HG02840 (cell line): Measurements from ENCODE around the gene TPGS1.
"Not testable (repeated sequence)": the region's sequence is repeated elsewhere in the genome, so short reads cannot be mapped to it uniquely, and the experiment has no call there.

ENCODE experiments used
- ATAC-seq: cut with Tn5 transposase; IDR thresholded peaks from one replicate; pipeline ENCODE4 v1.9.1; 2021; ENCODE audit warnings: mild to moderate bottlenecking, moderate library complexity, moderate number of reproducible peaks; ENCODE audit not compliant: unreplicated experiment, low FRiP score

TPGS1 gene

DNA sequence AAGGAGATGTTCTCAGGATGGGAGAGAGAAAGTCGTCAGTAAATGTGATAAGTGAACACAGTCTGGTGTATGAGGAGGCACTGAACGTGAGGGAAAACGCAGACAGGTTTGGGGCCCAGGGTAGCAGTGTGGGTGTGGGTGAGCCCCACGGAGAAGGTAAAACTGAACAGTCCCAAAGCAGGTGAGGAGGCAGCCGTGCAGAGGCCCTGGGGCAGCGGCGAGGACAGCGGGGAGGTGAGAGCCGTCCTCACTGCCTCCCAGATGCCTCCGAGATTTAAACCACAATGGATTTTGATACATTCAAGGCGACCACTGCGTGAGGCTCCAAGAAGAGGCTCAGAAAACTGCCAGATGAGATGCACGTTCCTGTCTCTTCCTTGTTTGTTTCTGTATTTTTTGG is 31.9 kb upstream of the TPGS1 start:
- ATAC-seq: no peak

DNA sequence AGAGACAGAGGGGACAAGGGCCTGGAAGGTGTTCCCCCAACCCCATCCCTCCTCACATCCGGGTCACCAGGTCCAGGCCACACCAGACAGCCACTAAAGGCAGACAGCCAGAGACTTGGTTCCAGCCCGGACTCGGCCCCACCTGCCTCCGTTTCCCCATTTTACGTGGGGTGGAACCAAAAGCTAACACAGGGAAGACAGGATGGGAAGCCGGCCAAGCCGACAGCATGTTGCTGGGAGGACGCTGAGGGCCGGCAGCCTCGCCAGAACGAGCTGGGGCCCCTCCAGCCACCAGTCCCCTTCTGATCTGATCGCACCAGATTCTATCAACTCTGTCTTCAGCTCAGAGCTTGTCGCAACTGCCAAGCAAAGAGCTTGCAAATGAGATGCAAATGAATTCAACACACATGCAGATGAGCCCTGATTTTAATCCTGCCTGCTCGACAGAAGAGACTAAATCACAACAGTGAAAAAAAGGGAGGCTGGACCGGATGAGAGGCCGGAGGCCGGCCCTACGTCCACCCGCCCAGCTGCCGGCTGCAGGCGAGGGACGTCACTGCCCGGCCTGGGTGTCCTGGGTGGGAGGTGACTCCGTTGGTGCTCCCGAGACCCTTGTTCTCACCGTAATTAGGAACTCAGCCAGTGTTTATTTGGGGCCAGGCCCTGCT is 28.9 kb upstream of the TPGS1 start:
- ATAC-seq: no peak

DNA sequence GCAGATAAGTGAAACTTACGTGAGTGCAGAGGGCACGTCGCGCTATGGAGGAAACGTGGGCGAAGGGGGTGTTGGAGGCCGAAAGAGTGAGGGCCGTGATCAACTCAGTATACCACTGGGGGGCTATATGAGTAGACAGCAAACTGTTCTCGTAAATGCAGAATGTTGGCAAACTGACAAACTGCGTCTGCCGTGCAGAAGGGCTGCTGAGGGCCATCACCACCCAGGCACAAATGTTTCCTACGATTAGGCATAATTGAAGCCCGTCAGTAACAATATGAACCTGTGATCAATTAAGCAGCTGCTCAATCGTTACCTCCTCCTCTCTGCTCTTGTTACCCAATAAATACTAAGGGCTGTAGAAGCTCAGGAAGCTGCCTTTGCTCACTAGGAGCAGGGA is 28.3 kb upstream of the TPGS1 start:
- ATAC-seq: no peak

DNA sequence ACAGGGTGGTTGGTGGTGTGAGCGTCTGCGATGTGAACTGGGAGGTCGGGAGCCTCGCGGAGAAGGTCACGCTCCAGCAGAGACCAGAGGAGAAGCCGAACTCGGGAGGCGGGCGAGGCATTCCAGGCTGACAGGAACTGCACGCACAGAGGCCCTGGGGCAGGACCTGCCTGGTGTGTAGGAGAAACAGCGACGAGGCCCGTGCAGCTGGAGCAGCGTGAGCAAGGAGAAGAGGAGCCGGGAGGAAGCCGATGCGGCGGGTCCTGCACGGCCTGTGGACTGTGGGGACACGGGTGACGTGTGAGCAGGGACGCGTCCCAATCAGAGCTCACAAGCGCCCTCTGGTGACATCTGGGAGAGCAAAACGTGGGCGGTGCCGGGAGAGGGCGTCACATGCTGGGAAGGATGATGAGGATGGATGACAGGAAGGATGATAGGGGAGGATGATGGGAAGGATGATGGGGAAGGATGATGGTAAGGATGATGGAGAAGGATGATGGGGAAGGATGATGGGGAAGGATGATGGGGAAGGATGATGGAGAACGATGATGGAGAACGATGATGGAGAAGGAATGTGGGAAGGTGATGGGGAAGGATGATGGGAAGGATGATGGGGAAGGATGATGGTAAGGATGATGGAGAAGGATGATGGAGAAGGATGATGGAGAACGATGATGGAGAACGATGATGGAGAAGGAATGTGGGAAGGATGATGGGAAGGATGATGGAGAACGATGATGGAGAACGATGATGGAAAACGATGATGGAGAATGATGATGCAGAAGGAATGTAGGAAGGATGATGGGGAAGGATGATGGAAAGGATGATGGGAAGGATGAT is 27.1 kb upstream of the TPGS1 start:
- ATAC-seq: no peak

DNA sequence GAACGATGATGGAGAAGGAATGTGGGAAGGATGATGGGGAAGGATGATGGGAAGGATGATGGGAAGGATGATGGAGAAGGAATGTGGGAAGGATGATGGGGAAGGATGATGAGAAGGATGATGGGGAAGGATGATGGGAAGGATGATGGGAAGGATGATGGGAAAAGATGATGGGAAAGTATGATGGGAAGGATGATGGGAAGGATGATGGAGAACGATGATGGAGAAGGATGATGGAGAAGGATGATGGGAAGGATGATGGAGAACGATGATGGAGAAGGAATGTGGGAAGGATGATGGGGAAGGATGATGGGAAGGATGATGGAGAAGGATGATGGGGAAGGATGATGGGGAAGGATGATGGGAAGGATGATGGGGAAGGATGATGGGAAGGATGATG is 26.2 kb upstream of the TPGS1 start:
- not testable (repeated sequence) for ATAC-seq

DNA sequence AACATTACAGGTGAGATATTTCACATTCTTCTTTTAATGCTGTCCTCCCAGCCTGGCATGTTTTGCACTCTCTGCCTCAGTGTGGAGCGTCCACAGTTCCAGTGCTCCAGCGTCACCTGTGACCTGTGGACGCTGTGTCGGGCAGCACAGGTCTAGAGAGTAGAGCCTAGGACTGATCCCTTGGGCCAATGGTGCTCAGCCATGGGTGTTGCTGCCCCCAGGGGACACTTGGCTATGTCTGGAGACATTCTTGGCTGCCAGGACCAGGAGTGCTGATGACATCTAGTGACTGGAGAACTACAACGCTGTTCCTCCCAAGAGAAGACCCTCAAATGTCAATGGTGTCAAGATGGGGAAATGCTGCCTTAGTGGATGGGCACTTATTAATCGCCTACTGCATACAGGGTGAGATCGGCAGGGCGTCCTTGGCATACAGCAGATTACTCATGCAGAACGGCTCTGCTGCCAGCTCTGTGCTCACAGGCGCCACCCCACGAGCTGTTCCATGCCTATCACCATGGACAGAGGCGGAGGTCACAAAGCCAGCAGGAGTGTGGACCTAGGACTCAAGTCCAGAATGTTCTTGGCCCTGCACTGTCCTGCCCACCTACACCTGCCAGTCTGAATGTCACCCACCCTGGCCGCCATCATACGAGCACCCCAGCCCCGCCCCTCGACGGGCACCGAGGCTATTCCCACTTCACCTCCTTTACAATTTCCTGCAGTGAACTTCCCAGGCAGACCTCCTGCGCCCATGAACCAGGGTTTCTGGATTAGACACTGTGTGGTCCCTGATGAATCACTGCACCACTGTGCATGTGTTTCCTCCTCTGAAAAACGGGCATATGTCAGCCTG is 24.9 kb upstream of the TPGS1 start:
- ATAC-seq: no peak

DNA sequence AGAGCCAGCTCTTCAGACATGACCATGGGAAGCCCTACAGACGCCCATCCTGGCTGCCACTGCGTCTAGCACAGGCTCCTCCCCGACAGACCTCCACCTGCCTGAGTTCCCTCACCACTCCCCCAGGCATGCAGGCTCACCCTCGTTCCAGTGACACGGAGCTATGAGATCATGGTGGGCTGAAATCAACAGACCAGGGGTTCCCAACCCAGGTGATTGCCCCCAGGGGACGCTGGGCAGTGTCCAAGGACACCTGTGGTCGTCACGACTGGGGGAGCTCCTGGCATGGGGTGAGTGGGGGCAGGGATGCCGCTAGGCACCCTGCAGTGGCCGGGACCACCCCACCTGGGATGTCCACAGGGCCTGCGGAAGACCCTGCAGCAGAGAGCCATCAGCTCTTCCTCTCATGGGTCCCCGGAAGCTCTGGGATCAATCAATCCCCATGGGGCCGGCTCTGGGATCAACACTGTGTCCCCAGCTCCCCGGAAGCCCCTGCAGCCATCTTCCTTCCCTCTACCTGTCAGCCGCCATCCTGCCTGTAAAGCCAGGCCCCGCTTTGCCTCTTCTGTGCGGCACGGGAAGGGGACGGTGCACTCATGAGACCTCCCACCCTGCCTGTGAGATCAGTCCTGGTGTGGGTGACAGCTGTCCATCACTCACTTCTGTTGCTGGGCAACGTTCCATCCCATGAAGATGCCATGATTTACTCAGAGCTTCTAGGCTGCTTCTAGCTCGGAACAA is 23.8 kb upstream of the TPGS1 start:
- no peak for ATAC-seq

DNA sequence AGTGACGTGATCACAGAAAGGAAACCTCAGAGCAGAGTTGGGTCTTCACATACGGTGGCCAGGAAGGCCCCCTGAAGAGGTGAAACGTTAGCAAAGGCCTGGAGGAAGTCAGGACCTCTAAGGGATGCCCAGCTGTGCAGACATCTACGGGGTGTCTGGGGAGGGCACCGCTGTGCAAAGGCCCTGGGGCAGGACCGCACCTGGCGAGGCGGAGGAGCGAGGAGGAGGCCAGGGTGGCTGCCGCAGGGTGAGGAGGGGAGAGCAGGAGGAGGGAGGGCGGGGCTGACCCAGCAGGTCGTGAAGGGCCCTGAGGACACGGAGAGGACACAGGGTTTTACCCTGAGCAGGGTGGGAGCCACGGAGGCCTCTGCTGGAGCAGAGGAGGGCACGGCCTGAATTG is 22.8 kb upstream of the TPGS1 start:
- ATAC-seq: no peak

DNA sequence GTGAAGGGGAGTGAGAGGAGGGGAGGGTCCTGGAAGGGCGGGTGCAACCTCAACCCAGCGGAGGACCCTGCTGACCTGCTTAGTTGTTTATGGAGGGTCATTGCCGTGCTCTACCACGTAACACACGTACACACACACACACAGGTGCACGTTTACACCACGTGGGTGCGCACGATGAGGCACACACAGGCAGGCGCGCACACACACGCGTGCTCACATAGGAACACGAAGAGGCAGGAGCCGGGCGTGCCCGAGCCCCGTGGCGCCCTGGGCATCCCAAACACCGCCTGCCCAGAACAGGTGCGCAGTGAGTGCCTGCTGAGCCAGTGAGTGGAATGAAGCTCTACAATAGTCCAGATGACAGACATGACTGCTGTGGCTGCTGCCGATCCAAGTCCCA is 22.2 kb upstream of the TPGS1 start:
- no peak for ATAC-seq

DNA sequence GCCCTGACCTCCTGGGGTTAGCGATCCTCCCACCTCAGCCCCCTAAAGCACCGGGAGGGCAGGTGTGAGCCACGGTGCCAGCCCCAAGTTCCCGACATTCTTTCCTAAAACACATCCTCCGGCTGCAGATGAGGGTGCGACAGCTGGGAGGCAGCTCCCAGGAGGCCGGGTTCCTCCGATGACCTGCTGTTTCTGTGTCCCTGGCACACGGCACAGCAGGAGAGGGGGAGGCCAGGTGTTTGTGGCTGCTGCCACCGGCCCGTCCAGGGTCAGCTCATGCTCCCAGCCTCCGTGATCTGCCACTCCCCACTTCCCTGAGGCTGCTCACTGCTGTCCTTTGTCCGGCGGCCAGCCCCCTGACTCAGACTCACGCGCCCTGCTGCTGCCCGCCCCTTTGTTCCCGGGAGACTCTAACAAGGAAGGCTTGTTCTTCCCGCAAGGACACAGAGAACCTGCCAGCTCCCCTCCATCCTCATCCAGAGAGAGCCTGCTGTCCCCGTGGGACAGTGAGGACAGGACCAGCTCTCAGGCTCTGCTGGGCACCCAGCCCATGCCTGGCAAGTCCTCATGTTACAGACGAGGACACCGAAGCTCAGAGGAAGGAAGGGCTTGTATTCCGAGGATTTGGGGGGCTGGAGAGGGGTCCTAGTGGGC is 21.6 kb upstream of the TPGS1 start:
- no peak for ATAC-seq

DNA sequence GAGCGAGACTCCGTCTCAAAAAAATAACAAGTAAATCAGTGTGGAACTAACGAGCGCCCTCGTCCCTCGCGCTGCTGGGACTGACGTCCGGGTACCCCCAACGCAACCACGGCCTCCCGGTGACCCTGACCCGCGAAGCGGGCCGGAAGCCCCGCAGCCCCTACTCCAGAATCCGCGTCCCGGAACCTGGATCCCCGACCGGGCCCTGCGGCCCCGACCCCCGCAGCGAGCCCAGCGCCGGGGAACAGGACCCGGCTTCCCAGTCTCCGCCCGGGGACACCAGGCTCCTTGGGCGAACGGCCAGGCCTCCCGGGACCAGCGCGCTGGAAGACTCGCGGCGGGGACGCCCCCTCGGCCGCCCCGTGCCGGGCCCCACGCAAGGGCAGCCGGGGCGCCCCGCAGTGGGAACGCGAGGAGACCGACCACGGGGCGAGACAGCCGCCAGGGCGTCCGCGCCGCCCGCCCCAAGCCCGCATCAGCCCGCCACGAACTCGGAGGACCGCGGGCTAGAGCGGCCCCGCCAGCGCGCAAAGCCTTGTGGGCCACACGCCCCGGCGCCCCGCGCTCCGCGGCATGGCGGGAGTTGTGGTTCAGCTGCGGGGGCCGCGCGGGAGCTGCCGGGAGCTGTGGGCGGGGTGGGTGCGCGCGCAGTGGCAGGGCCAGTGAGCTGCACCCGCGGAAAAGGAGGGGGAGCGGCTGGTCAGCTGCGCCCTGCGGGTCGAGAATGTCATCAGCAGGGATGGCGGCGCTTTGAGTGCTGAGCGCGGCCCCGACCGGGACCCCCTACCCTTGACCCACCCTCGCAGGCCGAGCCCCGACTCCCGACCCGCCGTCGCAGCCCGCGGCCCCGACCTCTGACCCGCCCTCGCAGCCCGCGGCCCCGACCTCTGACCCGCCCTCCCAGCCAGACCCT is 18.5 kb upstream of the TPGS1 start:
- peak; percentile 83 for ATAC-seq

DNA sequence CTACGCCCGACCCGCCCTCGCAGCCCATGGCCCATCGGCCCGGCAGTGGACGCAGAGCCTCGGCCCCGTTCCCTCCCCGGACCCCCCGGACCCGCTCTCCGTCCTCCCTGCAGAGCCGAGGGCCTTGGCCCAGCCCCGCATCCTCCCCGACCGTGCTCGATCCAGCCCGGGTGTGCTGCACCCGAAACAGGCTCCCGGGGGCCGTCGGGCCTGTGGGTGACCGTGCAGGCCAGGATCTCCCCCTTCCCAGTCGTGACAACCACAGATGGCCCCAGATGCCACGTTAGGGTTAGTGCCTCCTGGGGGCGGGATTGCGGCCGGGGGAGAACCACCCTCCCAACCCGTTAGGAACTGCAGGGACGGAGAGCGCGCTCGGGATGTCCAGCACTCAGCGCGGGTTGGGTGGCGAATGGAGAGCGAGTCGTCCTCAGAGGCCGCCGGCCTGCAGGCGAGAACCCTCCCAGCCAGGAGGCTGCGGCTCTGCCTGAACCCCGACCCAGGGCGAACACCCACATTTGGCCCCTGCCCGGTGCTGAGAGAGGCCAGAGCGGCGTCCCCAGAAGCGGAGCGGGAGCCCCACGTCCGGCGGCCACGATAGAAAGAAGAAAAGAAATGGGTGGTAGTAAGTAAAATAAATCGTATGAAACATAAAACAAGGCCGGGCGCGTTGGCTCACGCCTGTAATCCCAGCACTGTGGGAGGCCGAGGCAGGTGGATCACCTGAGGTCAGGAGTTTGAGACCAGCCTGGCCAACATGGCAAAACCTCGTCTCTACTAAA is 17.7 kb upstream of the TPGS1 start:
- no peak for ATAC-seq

DNA sequence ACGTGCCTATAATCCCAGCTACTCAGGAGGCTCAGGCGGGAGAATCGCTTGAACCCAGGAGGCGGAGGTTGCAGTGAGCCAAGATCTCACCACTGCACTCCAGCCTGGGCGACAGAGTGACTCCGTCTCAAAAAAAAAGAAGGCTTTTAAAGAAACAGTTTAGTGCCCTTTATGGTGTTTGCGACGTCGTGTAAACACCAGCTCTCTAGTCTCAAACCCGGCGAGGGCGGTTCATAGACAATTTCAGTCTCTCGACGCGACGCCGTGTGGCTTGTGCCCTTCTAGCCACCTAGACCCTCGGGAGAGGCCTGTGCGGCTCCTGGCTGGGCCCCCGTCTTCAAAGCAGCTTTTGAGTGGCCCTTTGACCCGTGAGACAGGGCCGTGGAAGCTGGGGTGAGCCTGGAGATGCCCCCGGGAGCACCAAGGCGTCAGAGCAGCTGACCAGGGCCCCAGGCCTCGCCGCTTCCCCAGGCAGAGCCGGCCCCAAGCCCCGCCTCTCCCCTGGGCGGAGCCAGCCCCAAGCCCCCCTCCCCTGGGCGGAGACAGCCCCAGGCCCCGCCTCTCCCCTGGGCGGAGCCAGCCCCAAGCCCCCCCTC is 16.1 kb upstream of the TPGS1 start:
- ATAC-seq: no peak

DNA sequence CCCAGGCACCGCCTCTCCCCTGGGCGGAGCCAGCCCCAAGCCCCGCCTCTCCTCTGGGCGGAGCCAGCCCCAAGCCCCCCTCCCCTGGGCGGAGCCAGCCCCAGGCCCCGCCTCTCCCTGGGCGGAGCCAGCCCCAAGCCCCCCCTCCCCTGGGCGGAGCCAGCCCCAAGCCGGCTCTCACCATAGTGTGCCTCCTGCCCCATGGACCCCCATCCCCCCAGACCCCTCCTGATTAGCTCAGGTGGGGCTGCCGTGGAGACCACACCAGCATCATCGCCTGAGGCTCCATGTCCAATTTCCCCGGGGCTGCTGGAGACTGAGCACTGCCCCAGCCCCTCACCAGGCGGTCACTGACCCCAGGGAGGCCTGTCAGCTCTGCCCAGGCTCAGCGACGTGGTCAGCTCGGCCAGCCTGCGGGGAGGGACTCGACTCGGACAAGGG is 15.2 kb upstream of the TPGS1 start:
- no peak for ATAC-seq

DNA sequence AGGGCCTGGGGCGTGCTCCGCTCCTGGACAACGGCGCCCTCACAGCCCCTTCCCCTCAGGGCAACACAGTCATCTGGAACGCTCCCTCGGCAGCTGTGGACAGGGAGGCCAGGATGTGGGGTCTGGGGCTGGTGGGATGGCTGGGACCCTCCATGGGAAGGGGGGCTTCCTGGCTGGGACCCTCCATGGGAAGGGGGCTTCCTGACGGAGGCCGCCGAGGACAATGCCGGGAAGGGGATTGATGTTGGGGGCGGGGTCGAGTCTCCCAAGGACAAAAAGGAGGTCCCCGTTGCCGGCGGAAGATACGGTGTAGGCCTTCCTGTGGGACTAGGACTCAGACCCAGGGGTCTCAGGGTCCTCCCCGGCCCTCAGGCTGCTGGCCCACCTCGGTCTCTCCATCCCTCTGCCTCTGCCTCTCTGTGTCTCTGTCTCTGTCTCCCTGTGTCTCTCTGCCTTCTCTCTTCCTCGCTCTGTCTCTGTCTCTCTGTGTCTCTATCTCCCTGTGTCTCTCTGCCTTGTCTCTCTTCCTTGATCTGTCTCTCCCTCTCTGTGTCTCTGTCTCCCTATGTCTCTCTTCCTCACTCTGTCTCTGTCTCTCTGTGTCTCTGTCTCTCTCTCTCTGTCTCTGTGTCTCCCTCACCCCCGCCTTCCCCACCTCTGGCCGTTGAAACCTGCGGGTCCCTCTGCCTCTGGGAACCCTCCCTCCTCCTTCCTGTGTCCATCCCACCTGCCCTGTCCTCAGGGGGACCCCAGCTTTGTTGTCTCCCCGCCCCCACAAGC is 13.7 kb upstream of the TPGS1 start:
- ATAC-seq: no peak

DNA sequence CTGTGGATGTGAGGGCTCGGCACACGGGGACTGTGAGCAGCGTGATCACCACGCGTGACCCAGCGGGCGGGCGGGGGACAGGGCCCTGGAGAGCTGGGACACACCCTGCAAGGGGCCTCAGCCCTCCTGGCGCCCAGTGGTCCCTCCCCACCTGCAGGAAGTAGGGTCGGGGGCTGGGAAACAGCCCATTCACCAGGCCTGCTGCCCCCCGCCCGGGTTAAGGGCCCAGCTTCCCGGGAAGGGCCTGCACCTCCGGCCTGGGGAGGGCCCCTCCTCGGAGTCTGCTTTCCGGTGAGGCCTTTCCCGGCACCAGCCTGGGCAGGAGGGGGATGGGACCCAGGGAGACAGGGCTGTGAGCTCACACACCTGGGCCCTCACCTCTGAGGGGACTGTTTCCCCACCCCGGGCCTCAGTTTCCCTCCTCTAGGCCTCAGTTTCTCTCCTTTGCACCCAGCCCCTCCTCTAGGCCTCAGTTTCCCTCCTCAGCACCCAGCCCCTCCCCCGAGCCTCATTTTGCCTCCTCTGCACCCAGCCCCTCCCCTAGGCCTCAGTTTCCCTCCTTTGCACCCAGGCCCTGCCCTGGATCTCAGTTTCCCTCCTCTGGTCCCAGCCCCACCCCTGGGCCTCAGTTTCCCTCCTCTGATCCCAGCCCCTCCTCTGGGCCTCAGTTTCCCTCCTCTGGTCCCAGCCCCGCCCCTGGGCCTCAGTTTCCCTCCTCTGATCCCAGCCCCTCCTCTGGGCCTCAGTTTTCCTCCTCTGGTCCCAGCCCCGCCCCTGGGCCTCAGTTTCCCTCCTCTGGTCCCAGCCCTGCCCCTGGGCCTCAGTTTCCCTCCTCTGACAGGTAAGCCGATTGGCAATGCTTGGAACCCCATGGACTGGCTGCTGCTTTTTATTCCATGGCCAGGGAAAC is 12.9 kb upstream of the TPGS1 start:
- ATAC-seq: no peak
